Neural cell (in vitro differentiated cells): ENCODE data around the gene ARFGAP1. TPM values are rescaled to one million over a fixed set of nuclear protein-coding genes. Genes with fewer than 3 reads are reported as not detected.

Experiments used
- H2AFZ ChIP-seq: fragments of 200-600, 300-800 bp; sonication (generic), shearing (Covaris generic); 2 replicates; pipeline ENCODE4 v1.6.0; 2014; ENCODE audit warnings: low read depth, mild to moderate bottlenecking, antibody characterized with exemption, low read length, moderate library complexity
- H3F3A ChIP-seq: fragments of 200-600 bp; shearing (Covaris generic); 2 replicates; pipeline ENCODE4 v1.6.1; 2016; ENCODE audit warnings: mild to moderate bottlenecking, moderate library complexity, mixed read lengths, antibody characterized with exemption, low read length; ENCODE audit not compliant: insufficient read depth, poor library complexity, severe bottlenecking
- H3K27ac ChIP-seq: fragments of 200-600, 300-800 bp; sonication (generic), shearing (Covaris generic); 2 replicates; pipeline ENCODE4 v1.5.1; 2014; ENCODE audit warnings: mild to moderate bottlenecking, low read length, moderate library complexity
- H3K27me3 ChIP-seq: fragments of 300-800, 200-600 bp; sonication (generic), shearing (Covaris generic); 2 replicates; pipeline ENCODE4 v1.6.0; 2014; ENCODE audit warnings: mild to moderate bottlenecking, low read depth, low read length, moderate library complexity; ENCODE audit not compliant: insufficient read depth
- H3K36me3 ChIP-seq: fragments of 300-800, 200-600 bp; sonication (generic), shearing (Covaris generic); 2 replicates; pipeline ENCODE4 v1.5.1; 2014; ENCODE audit warnings: mild to moderate bottlenecking, antibody characterized with exemption, low read length, moderate library complexity; ENCODE audit not compliant: insufficient read depth
- H3K4me2 ChIP-seq: fragments of 300-800, 200-600 bp; sonication (generic), shearing (Covaris generic); 2 replicates; pipeline ENCODE4 v1.6.0; 2014; ENCODE audit warnings: mild to moderate bottlenecking, low read length
- H3K4me3 ChIP-seq: fragments of 300-800, 200-600 bp; sonication (generic), shearing (Covaris generic); 2 replicates; pipeline ENCODE4 v1.5.1; 2014; ENCODE audit warnings: mild to moderate bottlenecking, low read length, moderate library complexity
- H3K79me2 ChIP-seq: fragments of 200-600 bp; shearing (Covaris generic); replicated peaks from 2 replicates; pipeline ENCODE4 v1.6.0; 2014; ENCODE audit warnings: mild to moderate bottlenecking, low read length, moderate library complexity; ENCODE audit not compliant: insufficient read depth
- H3K9ac ChIP-seq: fragments of 300-800, 200-600 bp; sonication (generic), shearing (Covaris generic); 2 replicates; pipeline ENCODE4 v1.6.1; 2016; ENCODE audit warnings: mild to moderate bottlenecking, low read length, mixed read lengths
- H3K9me2 ChIP-seq: fragments of 200-600 bp; shearing (Covaris generic); 2 replicates; pipeline ENCODE4 v1.6.1; 2016; ENCODE audit warnings: mild to moderate bottlenecking, low read length, mixed read lengths; ENCODE audit not compliant: insufficient read depth
- H3K9me3 ChIP-seq: fragments of 200-600, 300-800 bp; sonication (generic), shearing (Covaris generic); 2 replicates; pipeline ENCODE4 v1.6.1; 2016; ENCODE audit warnings: mild to moderate bottlenecking, mixed run types, low read length, moderate library complexity, mixed read lengths
- H4K20me1 ChIP-seq: fragments of 200-600 bp; shearing (Covaris generic); 2 replicates; pipeline ENCODE4 v1.6.1; 2016; ENCODE audit warnings: mild to moderate bottlenecking, mixed run types; ENCODE audit not compliant: insufficient read depth
- CTCF ChIP-seq: fragments of 450-650 bp; IDR thresholded peaks from 2 replicates; pipeline ENCODE4 v1.5.1; 2014; ENCODE audit warnings: antibody characterized with exemption, mild to moderate bottlenecking, moderate library complexity; ENCODE audit not compliant: poor library complexity, severe bottlenecking
- EP300 ChIP-seq: fragments of 450-650 bp; conservative IDR thresholded peaks from 2 replicates; pipeline ENCODE4 v1.6.1; 2014; ENCODE audit warnings: antibody characterized with exemption, mild to moderate bottlenecking, moderate library complexity; ENCODE audit not compliant: poor library complexity, severe bottlenecking
- EZH2 ChIP-seq: fragments of 200-600, 300-800 bp; shearing (Covaris generic), sonication (generic); IDR thresholded peaks from 2 replicates; pipeline ENCODE4 v1.6.1; 2014; ENCODE audit warnings: antibody characterized with exemption, low read length, borderline replicate concordance, mild to moderate bottlenecking; ENCODE audit not compliant: insufficient read depth, poor library complexity, severe bottlenecking
- MXI1 ChIP-seq: fragments of 450-650 bp; conservative IDR thresholded peaks from 2 replicates; pipeline ENCODE4 v1.6.1; 2014; ENCODE audit warnings: antibody characterized with exemption, mild to moderate bottlenecking; ENCODE audit not compliant: poor library complexity, severe bottlenecking
- POLR2AphosphoS5 ChIP-seq: IDR thresholded peaks from 2 replicates; pipeline ENCODE4 v1.6.1; 2012
- RAD21 ChIP-seq: fragments of 450-650 bp; conservative IDR thresholded peaks from 2 replicates; pipeline ENCODE4 v1.6.1; 2014; ENCODE audit warnings: antibody characterized with exemption, mild to moderate bottlenecking, moderate library complexity
- REST ChIP-seq: IDR thresholded peaks from 2 replicates; pipeline ENCODE4 v1.6.1; 2012; ENCODE audit warnings: borderline replicate concordance
- SMC3 ChIP-seq: fragments of 450-650 bp; conservative IDR thresholded peaks from 2 replicates; pipeline ENCODE4 v1.6.1; 2014; ENCODE audit warnings: antibody characterized with exemption, mild to moderate bottlenecking, moderate library complexity; ENCODE audit not compliant: poor library complexity
- TAF1 ChIP-seq: IDR thresholded peaks from 2 replicates; pipeline ENCODE4 v1.6.1; 2012; ENCODE audit warnings: low read depth
- polyA plus RNA-seq: library from polyadenylated mRNA; depleted of rRNA; stranded (reverse); fragments of >200 nt; gene quantifications from 2 replicates; pipeline ENCODE4 v1.2.3, GENCODE V29; 2014

ARFGAP1 gene
- polyA plus RNA-seq, 1 donor from 2014 or later: 70.2 TPM

- H3F3A ChIP-seq: no peaks in the 10 kb centered on the region
- no peaks in the 10 kb centered on the region for H3K79me2 ChIP-seq
- H3K27me3 ChIP-seq: no peaks in the 10 kb centered on the region
- no peak overlapping the region for H3K4me2 ChIP-seq
- no peak overlapping the region for H3K9ac ChIP-seq
- no peak overlapping the region for H3K27ac ChIP-seq
- no peak overlapping the region for H3K4me3 ChIP-seq
- no peaks in the 10 kb centered on the region for H3K36me3 ChIP-seq
- no peaks in the 10 kb centered on the region for H3K9me3 ChIP-seq
- no peak for TF ChIP-seq TAF1
- TF ChIP-seq REST: no peak
- no peak for TF ChIP-seq RAD21
- no peak for TF ChIP-seq EP300
- TF ChIP-seq CTCF: no peak
- no peak for TF ChIP-seq MXI1
- TF ChIP-seq EZH2: no peak
- no peak for TF ChIP-seq POLR2AphosphoS5
- no peak for TF ChIP-seq SMC3
- no peak overlapping the region for H2AFZ ChIP-seq
- H4K20me1 ChIP-seq: no peaks in the 10 kb centered on the region
- H3K9me2 ChIP-seq: no peaks in the 10 kb centered on the region
Measured at GRCh38 chr20:63317601-63318291, 45.1 kb downstream of the ARFGAP1 start.

GRCh38 chr20:63318391-63319163 is 46.0 kb downstream of the ARFGAP1 start:
- Histone ChIP-seq H3K4me3 (no peak overlapping the region), H3K9ac (no peak overlapping the region), H3K36me3 (no peaks in the 10 kb centered on the region), H3K27me3 (no peaks in the 10 kb centered on the region), H3F3A (no peaks in the 10 kb centered on the region), H3K9me2 (no peaks in the 10 kb centered on the region), H4K20me1 (no peaks in the 10 kb centered on the region), H3K79me2 (no peaks in the 10 kb centered on the region), H3K9me3 (no peaks in the 10 kb centered on the region), H3K4me2 (no peak overlapping the region), H3K27ac (no peak overlapping the region), H2AFZ (no peak overlapping the region)
- TF ChIP-seq RAD21 (no peak), EP300 (no peak), MXI1 (no peak), EZH2 (no peak), REST (no peak), SMC3 (no peak), TAF1 (no peak), CTCF (no peak), POLR2AphosphoS5 (no peak)
